ENCODE data around the gene C2orf81.
"Not testable (repeated sequence)": the region's sequence is repeated elsewhere in the genome, so short reads cannot be mapped to it uniquely, and the experiment has no call there.

The C2orf81 gene

DNA sequence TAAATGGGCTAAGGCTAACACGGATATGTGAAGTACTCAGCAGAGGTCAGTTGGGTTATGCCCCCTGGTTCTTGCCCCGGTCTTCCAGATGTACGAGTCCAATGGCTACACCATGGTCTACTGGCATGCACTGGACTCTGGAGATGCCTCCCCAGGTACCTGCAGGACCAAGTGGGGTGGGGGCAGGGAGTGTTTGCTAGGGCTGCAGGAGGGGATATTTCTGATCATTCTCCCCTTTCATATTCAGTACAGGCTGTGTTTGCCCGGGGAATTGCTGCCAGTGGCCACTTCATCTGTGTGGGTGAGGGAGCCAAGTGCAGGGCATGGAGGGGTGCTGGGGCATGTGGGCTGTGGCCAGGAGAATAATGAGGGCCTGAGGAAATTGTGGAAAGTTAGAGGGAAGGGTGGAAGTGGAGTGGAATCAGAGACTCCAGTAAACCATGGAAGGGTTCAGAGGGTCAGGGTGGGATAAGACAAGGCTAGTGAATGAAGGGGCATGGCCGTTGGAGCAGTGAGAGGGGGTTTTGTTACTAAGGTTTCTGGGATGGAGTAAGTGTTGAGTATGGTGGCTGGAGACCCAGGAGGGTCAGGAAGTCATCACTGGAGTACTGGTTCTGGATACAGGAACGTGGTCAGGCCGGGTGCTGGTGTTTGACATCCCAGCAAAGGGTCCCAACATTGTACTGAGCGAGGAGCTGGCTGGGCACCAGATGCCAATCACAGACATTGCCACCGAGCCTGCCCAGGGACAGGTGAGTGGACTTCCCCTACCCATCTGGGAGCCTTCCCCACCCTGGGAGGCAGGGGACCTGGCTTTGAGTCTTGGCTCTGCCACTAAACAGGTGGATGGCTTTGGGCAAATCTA lies 2.0 kb upstream of the C2orf81 start:
- DNase-seq, result no peak

DNA sequence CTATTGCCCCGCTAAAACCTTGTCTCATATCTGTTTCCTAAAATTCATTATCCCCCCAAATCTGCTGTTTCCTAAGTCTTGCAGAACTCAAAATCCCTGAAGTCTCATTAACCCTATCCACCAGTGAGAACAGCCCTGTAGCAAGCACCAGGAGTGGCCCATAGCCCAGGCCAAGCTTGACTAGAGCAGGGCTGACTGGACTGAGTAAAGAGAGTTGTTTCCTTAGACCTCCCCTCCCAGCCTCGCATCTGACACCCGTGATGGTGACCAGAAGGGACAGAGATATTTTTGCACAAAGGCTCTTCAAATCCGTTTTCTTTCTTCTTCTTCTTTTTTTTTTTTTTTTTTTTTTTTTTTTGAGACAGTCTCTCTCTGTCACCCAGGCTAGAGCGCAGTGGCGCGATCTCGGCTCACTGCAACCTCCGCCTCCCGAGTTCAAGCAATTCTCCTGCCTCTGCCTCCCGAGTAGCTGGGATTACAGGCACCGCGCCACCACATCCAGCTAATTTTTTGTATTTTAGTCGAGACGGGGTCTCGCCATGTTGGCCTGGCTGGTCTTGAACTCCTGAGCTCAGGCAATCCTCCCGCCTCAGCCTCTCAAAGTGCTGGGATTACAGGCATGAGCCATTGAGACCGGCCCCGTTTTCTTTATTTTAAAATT lies 846 bp downstream of the C2orf81 start:
- not testable (repeated sequence) for DNase-seq

DNA sequence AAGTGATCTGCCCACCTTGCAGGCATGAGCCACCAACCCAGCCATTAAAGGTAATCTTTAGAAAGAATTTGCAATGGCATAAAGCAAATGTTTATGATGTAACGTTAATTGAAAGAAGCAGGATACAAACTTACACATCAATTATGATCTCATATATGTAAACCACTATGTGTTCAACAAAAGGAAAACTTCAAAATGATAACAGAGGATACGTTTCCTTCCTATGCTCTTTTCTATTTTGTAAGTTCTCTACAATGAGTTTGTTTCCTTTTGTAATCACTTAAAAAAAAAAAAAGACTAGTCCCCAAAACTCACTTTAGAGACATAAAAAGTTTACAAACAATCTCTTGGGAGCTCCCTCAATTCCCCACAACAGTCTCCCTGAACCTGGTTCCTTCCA lies 1.4 kb downstream of the C2orf81 start:
- DNase-seq, result no peak

DNA sequence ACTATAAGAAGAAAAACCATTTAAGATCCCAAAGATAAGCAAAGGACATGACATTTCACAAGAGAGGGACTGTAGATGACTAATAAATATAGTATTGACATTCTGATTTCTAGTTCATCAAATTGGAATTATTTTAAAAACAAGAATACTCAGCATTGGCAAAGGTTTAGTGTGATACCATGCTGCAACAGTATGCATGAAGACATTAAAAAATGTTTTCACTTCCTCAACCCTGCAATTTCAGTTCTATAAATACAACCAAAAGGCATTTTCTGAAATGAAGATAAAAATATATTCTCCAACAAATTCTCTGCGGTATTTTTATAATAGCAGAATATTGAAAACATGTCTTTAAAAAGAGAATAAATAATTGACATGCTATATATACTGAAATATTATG lies 2.1 kb downstream of the C2orf81 start:
- DNase-seq, result no peak

DNA sequence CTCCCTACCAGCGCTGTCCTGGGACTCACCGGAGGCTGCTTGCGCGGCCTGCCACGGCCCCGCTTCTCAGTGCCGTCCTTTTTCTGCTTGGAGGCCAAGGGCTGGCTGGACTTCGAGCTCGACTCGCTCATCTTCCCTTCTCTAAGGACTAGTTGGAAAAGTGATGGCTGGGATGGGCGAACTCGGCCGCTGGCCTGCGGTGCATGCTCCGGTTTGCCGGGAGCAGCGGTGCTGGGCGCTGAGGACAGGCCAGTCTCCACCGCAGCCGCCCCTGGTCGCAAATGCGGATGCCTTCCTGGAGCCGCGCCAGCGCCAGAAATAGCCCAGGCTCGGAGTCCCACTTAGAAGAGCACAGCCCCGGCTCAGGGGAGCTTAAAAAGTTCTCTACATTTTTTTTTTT lies 3.1 kb downstream of the C2orf81 start:
- no peak for DNase-seq

DNA sequence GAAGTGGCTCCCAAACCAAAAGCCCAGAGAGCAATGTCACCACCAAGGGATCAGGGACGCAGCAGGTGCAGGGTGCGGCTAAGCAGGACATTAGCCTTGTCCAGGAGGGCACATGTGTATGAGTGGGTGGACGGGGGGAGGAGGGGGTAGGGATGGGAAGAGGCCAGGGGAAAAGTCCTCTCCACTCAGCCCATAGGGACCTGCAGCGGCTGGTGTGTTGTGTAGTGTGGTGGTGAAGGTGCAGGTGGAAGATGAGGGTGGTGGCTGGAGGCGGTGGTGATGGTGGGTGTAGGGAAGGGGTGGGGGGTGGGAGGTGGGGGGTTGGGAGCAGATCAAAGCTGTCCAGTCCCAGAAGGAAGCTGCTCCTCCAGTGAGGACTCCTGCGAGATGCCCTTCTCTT lies 3.7 kb downstream of the C2orf81 start:
- DNase-seq, result no peak

DNA sequence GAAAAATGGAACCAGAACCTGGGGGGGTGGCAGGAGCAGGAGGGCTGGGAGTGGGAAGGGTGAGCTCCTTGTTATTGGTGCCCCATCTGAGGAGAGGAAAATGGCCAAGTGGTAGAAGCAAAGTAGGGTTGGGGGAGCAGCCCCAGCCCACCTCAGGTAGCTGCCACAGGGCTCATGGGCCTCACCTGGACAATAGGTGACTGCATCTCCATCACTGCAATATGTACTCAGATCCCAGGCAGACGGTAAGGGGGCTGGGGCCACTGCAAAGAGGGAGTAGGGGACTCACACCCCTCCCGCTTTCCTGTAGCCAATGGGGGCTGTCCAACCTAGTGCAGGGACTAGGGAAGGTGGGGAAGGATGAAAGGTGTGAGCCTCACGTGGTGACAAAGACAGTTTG lies 4.2 kb downstream of the C2orf81 start:
- no peak for DNase-seq

DNA sequence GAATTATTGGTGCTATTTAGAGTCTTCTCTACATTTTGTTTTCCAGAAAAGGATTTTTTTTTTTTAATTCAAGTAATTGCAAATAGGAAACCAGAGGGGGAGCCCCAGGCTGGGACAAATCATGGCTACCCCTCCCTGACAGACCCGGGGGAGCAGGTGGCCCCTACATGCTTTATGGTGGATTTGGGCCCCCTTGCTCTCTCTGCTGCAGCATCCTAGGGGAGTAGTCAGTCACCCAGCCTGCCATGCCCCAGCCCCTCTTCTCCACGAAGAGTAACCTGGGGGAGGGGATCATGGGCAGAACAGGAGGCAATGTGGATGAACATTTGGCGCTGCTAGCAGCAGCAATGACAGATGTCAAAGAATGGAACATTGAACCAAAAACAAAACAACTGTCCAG lies 4.6 kb downstream of the C2orf81 start:
- DNase-seq, result no peak

DNA sequence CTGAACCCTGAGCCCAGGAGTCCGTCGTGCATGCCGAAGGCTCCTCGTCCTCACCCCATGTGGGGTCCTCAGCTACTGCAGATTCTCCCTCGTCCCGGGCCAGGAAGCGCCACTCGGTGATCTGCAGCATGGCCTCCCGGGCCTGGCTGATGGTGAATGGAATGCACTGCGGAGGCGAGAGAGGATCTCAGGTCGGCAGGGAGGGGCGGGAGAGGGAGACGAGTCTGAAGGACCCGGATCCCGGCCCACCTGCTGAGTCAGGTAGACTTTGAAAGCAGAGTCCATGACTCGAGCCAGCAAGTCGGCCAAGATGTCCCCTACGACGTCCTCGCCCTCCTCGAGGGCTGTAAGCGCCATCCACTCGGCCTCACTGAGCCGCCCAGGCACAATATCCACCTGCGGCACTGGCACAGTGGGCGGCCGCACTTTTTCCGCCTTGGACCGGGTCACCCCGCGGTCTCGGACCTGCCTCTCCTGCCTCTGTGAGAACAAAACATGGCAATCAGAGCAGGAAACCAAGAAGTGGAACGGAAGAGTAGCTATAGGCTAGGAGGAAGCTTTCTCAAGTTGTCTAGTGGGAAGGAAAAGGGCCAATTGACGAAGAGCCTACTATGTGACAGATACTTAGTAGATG lies 5.5 kb downstream of the C2orf81 start:
- DNase-seq, result no peak

DNA sequence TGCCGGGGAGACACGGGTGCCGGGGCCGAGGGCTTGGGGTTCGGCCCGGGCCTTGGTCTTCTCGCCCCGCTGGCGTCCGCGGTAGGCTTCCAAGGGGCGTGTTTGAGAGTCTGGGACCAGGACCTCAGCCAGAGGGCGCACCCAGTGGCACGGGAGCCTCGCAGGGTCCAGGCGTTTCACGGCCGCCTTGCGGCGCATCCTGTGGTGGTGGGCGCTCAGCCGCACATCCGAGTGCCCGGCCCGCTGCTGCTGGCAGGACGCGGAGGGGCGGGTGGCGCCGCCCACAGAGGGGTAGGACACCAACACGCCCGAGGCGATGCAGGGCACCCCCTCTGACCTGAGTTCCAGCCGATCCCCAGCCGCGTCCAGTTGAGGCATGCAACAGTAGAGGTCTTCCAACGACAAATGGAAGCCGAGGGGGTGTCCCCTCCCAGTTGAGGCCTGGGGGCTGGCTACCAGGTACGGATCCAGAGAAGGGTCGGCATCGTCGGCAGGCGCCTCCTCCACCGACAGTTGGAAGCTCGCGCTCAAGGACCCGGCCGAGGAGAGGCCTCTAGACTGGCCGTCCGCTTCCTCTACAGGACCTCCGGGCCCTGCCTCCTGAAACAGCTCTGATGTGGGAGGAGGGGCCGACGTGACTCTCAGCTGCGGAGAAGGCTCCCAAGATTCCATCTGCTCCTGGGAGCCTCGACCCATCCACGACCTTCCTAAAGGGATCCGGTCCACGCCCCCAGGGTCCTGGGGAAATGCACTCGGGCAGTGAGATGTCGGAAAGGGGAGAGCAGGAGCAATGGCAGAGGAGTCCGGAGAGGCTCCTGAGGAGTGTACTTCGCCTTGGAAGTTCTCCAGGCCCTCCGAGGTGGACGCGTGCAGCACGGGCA lies 6.3 kb downstream of the C2orf81 start:
- no peak for DNase-seq

DNA sequence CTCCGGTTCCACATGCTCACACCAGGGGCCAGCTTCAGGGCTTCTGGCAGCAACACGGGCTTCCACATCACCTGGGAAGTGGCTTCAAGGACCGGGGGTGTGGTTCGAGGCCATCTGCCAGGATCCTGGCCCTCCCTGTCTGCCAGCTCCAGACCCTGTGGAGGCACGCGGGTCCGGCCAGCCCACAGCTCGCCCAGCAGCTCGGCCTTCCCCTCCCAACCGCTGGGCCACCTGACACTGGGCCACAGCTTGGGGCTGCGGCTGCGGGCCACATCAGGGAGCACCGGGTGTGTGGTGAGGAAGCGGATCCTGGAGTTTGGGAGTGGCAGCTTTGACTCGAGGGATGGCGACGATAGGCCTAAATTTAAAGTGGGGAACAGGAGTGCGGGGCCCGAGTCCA lies 7.0 kb downstream of the C2orf81 start:
- no peak for DNase-seq

DNA sequence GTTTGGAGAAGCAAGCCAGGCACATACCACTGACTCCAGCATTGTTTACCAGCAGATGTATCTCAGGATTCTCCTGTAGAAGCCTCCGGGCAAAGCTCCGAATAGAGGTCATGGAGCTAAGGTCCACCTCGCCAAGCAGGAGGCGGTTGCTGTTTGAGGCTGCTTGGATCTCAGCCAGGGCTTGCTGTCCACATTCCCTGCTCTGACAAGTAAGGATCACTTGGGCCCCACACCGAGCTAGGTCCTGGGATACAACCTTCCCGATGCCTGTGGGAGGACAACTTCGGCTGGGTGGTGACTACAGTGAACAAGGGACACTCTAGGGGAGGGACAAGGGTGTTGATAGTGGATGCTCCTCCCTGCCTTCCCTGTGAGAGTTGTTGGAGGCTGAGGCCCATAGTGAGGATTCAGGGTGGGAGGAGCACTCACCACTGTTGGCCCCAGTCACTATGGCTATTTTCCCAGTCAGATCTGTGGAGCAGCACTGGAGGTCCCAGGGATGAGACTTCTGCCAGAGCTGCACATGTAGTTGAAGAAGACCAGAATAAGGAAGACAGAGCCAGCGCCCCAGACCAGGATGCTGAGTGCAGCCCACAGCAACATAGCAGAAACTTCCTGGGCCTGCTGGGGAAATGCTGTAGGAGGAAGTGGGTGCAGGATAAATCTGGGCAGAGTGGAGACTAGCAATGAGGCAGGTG lies 8.3 kb downstream of the C2orf81 start:
- no peak for DNase-seq

DNA sequence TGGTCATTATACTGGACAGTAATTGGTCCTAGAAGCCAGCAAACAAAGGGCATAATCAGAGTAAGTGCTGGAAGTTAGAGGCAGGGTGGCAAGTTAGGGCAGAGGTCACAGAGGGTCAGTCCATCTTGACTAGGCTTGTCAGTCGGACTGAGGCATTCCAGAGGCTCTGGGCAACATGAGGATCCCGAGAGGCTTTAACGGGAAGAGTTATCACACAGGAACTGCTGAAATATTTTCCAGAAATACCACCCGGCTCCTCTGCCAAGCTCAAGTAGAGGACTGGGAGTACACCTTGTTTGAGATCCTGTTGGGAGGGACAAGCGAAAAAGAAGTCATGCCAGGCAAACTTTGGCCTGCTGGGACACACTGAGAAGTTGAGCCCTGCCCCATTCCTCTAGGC lies 13.7 kb downstream of the C2orf81 start:
- no peak for DNase-seq

DNA sequence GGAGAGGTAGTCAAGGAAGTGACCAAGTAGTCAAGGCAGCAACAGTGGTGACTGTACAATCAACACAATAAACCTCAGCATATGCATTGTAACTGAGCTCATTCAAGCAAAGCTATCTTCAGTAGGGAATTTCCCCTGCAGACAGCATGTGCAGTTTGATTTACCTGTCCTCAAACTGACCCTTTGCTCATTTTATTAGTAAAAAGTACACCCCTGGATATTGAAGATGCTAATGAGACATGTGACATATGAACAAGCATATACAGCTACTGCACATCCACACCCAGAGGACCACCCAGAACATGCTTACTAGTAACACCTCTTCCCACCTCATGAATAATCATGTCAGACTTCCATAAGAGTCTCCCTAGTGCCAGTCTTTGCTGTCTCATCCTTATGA lies 15.4 kb downstream of the C2orf81 start:
- no peak for DNase-seq

DNA sequence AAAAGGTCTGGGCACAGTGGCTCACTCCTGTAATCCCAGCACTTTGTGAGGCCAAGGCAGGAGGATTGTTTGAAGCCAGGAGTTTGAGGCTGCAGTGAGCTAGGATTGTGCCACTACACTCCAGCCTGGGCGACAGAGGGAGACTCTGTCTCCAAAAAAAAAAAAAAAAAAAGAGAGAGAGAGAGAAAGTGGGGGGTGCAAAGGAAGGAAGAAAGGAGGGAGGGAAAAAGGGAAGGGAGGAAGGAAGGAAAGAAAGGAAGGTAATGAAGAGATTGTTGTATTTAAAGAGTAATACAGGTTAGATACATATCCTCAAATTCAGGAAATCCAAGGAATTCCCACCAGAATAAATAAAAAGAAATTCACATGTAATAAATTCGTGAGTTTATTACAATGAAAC lies 19.5 kb downstream of the C2orf81 start:
- DNase-seq, result no peak

DNA sequence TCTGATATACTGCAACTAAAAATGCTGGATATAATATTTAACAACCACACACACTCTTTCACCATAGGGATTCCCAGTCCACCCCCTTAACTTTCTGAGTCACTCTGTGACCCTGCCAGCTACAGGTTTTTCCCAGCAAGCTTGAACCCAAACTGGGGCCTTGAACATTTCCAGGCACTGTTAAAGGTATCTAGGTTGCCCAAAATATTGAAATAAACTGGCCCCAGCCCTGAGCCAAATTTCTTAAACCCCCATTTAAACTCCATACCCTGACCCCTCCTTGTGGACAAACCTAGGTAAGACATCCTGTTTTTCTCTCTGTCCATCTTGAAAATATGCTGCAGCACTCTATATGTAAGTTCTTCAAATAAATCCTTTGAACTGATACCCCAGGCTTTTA lies 21.6 kb downstream of the C2orf81 start:
- DNase-seq, result no peak

DNA sequence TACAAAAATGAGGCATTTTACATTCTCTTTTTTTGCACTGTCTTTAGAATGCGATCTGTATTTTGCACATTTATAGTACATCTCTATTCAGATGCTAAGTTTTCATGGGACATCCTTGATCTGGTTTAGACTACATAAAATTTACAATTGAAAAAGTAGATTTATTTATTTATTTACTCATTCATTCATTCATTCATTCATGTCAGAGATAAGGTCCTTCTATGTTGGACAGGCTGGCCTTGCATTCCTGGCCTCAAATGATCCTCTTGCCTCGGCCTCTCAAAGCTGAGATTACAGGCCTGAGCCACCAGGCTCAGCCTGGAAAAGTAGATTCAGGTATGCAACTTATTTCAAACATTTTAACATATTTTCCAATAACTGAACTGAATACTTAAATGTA lies 25.3 kb downstream of the C2orf81 start:
- no peak for DNase-seq

DNA sequence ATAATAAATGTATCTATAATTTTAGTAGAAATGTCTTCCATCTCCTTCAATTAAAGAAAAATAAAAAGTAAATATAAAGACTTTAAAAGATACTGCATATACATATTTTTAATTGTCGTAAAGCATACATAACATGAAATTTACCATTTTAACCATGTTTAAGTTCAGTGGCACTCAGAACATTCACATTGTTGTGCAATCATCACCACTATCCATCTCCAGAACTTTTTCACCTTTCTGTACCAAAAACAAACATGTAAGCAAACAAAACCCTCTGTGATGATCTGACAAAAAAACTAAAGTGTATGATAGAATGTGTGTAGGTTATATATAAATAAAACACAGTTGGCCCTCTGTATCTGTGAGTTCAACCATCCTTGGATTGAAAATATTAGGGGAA lies 27.9 kb downstream of the C2orf81 start:
- DNase-seq, result no peak

DNA sequence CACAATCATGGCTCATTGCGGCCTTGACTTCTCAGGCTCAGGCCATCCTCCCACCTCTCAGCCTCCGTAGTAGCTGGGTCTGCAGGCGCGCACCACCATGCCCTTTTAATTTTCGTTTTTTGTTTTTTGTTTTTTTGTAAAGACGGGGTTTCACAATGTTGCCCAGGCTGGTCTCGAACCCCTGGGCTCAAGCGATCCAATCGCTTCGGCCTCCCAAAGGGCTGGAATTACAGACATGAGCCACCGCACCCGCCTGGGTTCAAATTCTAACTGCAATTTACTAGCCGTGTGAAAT lies 29.0 kb downstream of the C2orf81 start:
- no peak for DNase-seq

DNA sequence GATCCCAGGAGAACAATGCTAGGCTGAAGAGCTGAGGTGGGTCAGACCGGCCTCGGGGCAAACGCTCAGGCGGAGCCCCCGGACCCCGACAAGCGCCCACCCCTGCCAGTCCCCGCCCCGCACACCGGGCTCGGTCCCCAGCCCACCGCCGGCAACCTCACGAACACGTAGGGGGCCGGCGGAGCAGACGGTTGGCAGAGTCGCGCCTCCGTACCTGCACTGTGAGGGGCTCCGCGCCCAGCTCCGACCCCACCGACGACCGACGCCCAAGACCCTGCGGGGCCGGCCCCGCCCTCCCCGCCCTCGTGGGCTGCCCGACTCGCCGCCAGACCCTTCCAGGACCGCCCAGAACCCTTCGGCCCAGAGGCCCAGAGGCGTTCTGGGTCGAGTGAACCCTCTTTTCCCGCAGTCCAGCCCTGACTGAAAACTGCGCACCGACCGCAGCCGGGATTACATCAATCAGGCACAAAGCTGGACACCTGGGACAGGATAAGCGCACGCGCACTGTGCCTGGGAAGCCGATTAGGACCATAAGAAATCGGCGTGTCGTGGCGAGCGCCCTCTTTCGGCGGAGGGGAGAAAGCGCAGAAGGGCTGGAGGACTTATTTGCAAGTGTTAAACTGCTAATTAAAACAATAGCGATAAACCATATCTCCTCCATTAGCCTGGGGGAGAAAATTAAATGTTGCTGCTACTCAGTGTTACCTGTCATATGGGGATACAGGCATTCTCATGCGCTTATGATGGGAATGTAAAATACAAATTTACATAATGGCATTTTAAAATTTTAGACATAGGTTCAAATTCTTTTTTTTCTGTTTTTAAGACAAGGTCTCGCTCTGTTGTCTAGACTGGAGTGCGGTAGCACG lies 29.6 kb downstream of the C2orf81 start:
- DNase-seq, result peak; percentile 99

DNA sequence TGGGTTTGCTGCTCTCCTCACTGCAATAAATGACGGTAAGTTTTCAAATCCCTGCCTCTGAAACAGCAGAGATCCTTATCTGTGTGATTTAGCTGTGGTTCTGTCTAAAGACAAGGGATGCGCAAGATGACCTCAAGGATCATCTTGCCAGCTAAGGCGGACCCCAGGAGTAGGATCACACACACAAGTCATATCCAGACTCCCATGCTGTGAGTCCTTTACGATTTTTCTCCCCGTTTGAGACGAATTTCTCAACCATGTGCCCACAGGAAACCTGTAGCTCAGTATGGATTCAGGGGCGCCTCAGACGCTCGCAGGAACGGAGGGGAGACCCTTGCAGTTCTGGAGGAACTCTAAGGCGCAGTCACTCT lies 30.2 kb downstream of the C2orf81 start:
- no peak for DNase-seq

DNA sequence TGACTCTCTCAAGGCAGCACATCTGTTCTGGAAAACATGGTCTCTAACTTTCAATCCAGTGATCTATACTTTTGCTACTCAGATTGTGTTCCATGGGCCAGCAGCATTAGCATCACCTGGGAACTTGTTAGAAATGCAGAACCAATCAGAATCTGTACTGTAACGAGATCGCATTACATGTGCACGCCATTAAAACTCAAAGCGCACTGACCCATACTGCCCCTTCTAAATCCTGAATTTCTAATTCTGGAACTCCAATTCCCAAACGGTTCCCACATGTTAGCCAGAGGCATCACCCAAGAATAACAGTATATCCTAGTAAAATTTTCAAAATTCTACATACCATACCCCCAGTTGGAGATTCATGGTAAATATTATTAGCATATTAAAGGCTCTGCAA lies 30.8 kb downstream of the C2orf81 start:
- no peak for DNase-seq

Data from activated CD8-positive, alpha-beta memory T cell treated with anti-CD3 and anti-CD28 coated beads, Interleukin-2, amount 50 U/mL, for 48 hours (primary cell).